HG03565 (cell line): ENCODE measurements around the gene DUSP7.
"Not testable (repeated sequence)": the region's sequence is repeated elsewhere in the genome, so short reads cannot be mapped to it uniquely, and the experiment has no call there.

ENCODE experiments used
- ATAC-seq: cut with Tn5 transposase; IDR thresholded peaks from one replicate; pipeline ENCODE4 v1.9.1; 2021; ENCODE audit warnings: mild to moderate bottlenecking, moderate library complexity; ENCODE audit not compliant: unreplicated experiment

Gene DUSP7

GRCh38 chr3:52050571-52050970 lies 5.8 kb downstream of the DUSP7 start:
- ATAC-seq: no peak

GRCh38 chr3:52049503-52049902 lies 6.9 kb downstream of the DUSP7 start:
- ATAC-seq: no peak

GRCh38 chr3:52047295-52047960 lies 8.9 kb downstream of the DUSP7 start:
- no peak for ATAC-seq

DNA sequence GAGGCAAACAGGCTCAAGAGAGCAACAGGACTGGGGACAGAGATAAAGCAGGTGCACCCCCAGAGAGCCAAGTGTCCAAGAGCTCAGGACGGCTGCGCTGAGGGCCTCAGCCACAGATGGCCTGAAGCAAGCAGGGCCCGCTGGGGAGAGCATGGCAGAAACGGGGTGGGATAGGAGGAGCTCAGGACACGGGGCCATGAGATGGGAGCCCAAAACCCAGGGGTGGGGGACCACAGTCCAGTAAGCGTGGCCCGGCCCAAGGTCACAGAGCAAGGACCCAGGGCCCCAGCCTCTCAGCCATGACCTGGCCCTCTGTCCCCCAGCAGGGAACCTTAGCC lies 9.5 kb downstream of the DUSP7 start:
- no peak for ATAC-seq

DNA sequence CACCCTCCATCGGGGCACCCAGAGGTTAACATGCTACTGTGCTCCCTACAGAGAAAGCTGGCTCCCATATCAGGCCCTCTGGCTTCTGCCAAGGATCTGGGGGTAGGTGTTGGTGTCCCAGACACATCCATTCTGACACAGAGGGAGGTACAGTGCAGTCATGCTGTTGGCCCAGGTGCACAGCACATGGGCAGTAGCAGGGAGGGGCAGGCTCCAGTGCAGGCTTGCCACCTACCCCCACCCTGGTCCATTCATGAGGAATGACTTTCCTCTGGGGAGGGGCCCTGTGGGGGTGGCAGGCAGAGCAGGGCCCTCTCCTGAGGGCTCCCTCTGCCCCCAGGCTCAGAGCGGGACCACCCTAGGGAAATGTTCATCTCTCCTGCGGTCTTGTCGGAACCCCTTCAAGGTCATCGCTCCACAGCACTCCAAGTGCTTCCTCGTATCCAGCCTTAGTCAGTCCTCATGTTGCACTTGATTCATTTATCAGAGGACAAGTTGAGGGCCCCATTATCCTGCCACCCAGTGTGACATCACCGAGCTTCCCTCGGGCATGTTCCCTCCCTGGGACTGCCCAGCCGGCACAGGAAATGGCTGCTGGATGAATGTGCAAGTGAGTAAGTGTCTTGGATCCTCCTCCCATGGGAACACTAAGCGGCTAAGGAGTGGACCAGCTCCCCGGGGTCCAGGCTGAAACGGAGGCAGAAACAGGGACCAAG lies 10.0 kb downstream of the DUSP7 start:
- ATAC-seq: no peak

DNA sequence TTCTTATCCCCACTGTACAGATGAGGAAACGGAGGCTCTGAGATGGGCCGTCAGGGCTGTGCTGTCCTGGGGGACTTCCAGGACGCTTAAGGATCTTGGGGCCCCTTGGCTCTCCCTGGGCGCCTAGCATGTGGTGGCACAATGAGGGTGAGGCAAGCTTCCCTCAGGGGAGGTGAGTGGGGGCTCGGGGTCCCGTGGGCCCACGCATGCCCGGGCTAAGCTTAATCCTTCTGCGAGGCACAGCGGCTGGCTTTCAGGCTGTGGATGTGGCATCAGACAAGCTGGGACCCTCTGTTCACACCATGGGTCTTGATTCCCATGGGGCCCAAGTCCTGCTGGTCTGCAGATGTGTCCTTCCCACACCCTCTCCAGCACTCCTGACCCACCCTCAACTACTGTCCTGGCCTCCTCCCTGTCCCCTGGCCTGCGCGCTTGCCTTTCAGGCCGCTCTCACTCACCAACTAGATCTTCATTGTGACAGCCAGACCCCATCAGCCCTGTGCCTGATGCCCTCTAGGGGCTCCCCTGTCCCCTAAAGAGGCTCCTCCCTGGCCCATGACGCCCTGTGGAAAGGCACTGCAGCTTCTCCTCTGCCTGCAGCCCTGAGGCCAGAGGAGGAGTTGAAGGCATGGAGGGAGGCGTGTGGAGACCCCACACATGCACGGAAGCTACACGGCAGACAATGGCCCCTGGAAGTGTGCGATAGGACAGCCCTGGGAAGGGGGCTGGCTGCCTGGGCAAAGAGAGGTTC lies 11.3 kb downstream of the DUSP7 start:
- no peak for ATAC-seq

GRCh38 chr3:52043750-52044149 lies 12.6 kb downstream of the DUSP7 start:
- ATAC-seq: no peak

DNA sequence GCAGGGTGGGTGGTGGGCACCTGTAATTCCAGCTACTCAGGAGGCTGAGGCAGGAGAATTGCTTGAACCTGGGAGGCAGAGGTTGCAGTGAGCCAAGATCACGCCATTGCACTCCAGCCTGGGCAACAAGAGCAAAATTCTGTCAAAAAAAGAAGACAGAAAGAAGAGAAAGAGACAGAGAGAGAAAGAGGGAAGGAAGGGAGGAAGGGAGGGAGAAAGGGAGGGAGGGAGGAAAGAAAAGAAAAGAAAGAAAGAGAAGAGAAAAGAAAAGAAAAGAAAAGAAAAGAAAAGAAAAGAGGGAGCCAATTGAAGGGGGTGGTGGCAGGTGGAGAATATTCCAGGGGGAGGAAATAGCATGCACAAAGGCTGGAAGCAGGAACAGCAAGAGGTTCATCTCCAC lies 13.3 kb downstream of the DUSP7 start:
- not testable (repeated sequence) for ATAC-seq

- ATAC-seq: no peak
These were observed 15.1 kb downstream of the DUSP7 start for GRCh38 chr3:52041118-52041731.

- no peak for ATAC-seq
These were observed 15.8 kb downstream of the DUSP7 start for GRCh38 chr3:52040600-52040999.

GRCh38 chr3:52039846-52040245 lies 16.5 kb downstream of the DUSP7 start:
- no peak for ATAC-seq

GRCh38 chr3:52039426-52039825 lies 16.9 kb downstream of the DUSP7 start:
- no peak for ATAC-seq

- ATAC-seq: no peak
These were observed 18.1 kb downstream of the DUSP7 start for GRCh38 chr3:52038227-52038626.

DNA sequence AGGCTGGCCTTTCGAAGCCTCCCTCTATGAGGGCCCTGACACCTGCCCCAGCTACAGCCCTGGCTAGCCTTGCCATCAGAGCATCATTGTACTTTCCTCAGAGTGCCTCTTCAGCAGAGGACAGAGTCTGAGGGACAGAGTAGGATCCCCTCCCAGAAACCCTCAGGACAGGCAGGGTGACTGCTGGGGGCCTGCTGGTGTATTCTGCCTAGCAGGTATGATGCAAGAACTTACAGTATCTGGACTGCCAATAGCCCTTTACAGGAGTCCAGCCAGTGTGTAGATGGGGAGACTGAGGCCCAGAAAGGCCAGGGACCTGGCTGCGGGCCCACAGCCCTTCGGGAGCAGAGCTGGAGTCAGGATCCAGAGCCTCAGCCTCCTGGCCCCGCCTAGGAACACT lies 19.1 kb downstream of the DUSP7 start:
- no peak for ATAC-seq

DNA sequence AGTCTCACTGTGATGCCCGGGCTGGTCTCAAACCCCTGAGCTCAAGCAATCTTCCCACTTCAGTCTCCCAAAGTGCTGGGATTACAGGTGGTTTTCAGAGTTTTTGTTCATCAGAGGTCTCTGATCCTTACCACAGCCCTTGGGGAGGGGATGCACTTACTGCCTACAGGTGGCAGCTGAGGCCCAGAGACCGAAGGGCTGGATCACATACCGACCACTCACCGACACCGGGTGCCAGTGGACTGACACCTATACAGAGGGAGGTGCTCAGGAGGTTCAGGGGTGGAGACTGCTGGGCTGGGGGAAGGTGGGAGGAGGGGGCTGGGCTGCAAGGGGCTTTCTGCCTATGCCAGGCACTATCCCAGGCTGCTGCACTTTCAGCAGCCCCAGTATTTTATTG lies 19.5 kb downstream of the DUSP7 start:
- ATAC-seq: no peak

- ATAC-seq: no peak
These were observed 20.1 kb downstream of the DUSP7 start for GRCh38 chr3:52036222-52036694.

- no peak for ATAC-seq
These were observed 21.7 kb downstream of the DUSP7 start for GRCh38 chr3:52034651-52035050.

DNA sequence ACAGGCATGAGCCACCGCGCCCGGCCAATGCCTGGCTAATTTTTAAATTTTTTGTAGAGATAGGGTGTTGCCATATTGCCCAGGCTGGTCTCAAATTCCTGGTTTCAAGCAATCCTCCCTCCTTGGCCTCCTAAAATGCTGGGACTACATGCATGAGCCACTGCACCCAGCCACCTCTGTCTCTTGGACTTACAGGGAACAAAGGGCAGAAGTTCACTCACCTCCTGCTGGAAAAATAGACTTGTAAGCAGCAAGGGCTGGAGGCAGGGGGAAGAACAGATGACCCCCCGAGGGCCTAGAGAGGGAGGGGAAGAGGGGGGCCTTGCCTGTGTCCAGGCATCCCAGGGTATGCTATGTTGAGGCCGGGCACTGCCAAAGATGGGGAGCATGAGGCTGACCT lies 22.2 kb downstream of the DUSP7 start:
- ATAC-seq: no peak

DNA sequence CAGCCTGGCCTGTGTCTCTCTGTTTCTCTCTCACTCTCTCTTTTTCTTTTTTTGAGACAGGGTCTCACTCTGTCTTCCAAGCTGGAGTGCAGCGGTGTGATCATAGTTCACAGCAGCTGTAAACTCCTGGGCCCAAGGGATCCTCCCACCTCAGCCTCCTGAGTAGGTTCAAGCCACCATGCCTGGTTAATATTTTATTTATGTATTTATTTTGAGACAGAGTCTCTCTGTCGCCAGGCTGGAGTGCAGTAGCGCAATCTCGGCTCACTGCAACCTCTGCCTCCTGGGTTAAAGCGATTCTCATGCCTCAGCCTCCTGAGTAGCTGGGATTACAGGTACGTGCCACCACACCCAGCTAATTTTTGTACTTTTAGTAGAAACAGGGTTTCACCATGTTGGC lies 22.6 kb downstream of the DUSP7 start:
- ATAC-seq: not testable (repeated sequence)

DNA sequence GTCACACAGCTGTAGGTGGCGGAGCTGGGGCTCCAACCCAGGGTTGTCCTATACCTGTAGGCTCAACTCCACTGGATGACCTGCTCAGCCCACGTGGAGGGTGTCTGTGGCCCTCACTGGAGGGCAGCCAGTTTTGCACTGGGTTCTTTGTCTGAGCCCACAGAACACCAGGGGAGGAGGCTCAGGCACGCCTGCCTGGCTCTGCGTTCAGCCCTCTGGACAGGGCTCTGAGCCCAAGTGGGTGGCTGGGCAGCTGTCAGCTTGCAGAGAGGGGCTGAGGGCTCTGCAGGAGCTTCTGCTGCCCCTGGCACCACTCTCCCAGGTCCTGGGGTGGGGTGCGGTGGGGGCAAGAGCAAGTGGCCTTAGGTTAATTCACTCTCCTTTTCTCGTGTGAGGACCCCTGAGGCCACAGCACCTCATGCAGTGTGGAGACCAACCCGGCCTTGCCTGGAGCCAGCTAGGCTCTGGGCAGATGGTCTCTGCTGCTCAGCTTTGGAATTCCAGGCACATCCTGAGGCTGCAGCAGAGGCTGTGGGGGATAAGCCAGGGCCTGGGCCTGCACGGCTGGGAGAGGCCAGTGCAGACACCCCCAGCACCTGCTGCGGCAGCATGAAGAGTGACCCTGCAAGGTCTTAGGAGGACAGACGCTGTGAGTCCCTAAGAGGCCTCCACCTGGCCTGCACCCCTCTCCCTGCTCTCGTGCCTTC lies 23.5 kb downstream of the DUSP7 start:
- ATAC-seq: no peak

- no peak for ATAC-seq
These were observed 24.5 kb downstream of the DUSP7 start for GRCh38 chr3:52031896-52032295.
